Heart left ventricle (tissue), 16 donors: ENCODE data around the gene SRD5A3. TPM values are rescaled to one million over a fixed set of nuclear protein-coding genes. Genes with fewer than 3 reads are reported as not detected.

Experiments used
- ATAC-seq, 4 donors: fragments of 200-7000 bp; cut with Tn5 transposase; one replicate each; pipeline ENCODE4 v1.9.1; 2020 to 2022; ENCODE audit warnings: moderate library complexity in 4 of 4, mild to moderate bottlenecking in 3 of 4, moderate number of reproducible peaks in 1 of 4
- DNase-seq, 5 donors: peaks; one replicate each; pipeline ENCODE4 v3.0.0-alpha.2; 2020
- H3K27ac ChIP-seq, 12 donors: fragments of 200-600 bp; sonication (generic) in 4 of 12; one replicate each; pipeline versions ENCODE4 v1.5.0 to v1.8.0; 2016 to 2022; ENCODE audit warnings: mild to moderate bottlenecking in 2 of 12
- H3K27me3 ChIP-seq, 9 donors: fragments of 200-600 bp; sonication (generic) in 2 of 9; one replicate each; pipeline versions ENCODE4 v1.5.1 to v1.8.0; 2016 to 2022; ENCODE audit warnings: mild to moderate bottlenecking in 3 of 9
- H3K36me3 ChIP-seq, 9 donors: fragments of 200-600 bp; sonication (generic) in 2 of 9; one replicate each; pipeline versions ENCODE4 v1.5.0 to v1.8.0; 2018 to 2022; ENCODE audit warnings: mild to moderate bottlenecking in 2 of 9
- H3K4me1 ChIP-seq, 12 donors: fragments of 200-600 bp; sonication (generic) in 4 of 12; one replicate each; pipeline versions ENCODE4 v1.5.0 to v1.8.0; 2016 to 2022; ENCODE audit warnings: mild to moderate bottlenecking in 3 of 12
- H3K4me3 ChIP-seq, 12 donors: fragments of 200-600 bp; sonication (generic) in 4 of 12; one replicate each; pipeline versions ENCODE4 v1.5.0 to v1.8.0; 2017 to 2022; ENCODE audit warnings: mild to moderate bottlenecking in 9 of 12, moderate library complexity in 4 of 12
- H3K9me3 ChIP-seq, 12 donors: fragments of 200-600 bp; sonication (generic) in 4 of 12; one replicate each; pipeline versions ENCODE4 v1.5.0 to v1.8.0; 2016 to 2022; ENCODE audit warnings: mild to moderate bottlenecking in 1 of 12
- POLR2A ChIP-seq, 2 donors: fragments of 450-650 bp; IDR thresholded peaks; one replicate each; pipeline ENCODE4 v1.6.1; 2017; ENCODE audit warnings: antibody characterized with exemption in 2 of 2, mild to moderate bottlenecking in 2 of 2, moderate library complexity in 2 of 2
- WGBS, 4 donors: extraction: QIAGEN DNeasy Blood & Tissue Kit in 2 of 4; methylation state at CpG; one replicate each; pipeline versions ENCODE4 v1.1.5 to v1.1.7; 2013 to 2018; 5-methylcytosine and 5-hydroxymethylcytosine counted together
- intact Hi-C, 10 donors: fragments of 100-400 bp; cut with DNase I; formaldehyde crosslinking; loops; one replicate each; pipeline versions ENCODE4 v1.11.1 to v1.14.2; 2022
- polyA plus RNA-seq, 2 donors: library from polyadenylated mRNA; stranded (reverse); fragments of 200-250 nt; gene quantifications; one replicate each; pipeline ENCODE4 v1.2.3, GENCODE V29; 2013
- total RNA-seq, 9 donors: library from RNA; depleted of rRNA in 2 of 9; stranded (reverse); fragments of >200 nt in 2 of 9; fragmentation: NEBNext Ultra II Directional in 3 of 9; extraction: Animal tissue kit (Norgen Biotek cat#: 25700) in 3 of 9; gene quantifications; one replicate each; pipeline versions ENCODE4 v1.1.0 to v1.2.4, GENCODE V29; 2016 to 2023
- TF ChIP-seq, protein P1 (sequence below), 12 donors: fragments of 200-600 bp; sonication (generic) in 4 of 12; IDR thresholded peaks; one replicate each; pipeline versions ENCODE4 v1.5.0 to v1.8.0; 2018 to 2022; ENCODE audit warnings: antibody characterized with exemption in 12 of 12, mild to moderate bottlenecking in 5 of 12
- donor health status: ischemic (EF 13 %, LVEDD 7.1; RV severe dilation, severe dysfunction).
- donor health status: healthy with polysubstance abuse.
- donor health status: DM: no; HTN: yes; CAD: no.
- donor health status: DM: no; HTN: no; CAD: no.
- donor health status: ischemic (EF 25% LVEDD 6.9; RV normal size, moderate dysfunction).
- donor health status: ischemic (EF 25% LVEDD 5.7; RV mildly dilated, moderate dysfunction).
- donor health status: healthy.
- donor health status: DM: yes; HTN: yes; CAD: no.
- donor health status: ischemic (EF 35%, LVEDD 5.7; RV mildly dilated, moderate dysfunction).
- donor health status: nonischemic (EF 11% LVEDD 7.7; RV severe dilation, severe dysfunction).
- donor health status: DM: yes; HTN: yes; CAD: no.
- donor health status: PGD.
- donor health status: ischemic (EF 29% LVEDD 5.4; RV normal size, mild dysfunction).
- donor health status: nonischemic (EF 23%, LVEDD 6.1; RV moderate dilation, normal function).

Gene SRD5A3
- total and polyA plus RNA-seq, 11 donors = 4.5 to 16.8 (median 7.8) TPM

DNA sequence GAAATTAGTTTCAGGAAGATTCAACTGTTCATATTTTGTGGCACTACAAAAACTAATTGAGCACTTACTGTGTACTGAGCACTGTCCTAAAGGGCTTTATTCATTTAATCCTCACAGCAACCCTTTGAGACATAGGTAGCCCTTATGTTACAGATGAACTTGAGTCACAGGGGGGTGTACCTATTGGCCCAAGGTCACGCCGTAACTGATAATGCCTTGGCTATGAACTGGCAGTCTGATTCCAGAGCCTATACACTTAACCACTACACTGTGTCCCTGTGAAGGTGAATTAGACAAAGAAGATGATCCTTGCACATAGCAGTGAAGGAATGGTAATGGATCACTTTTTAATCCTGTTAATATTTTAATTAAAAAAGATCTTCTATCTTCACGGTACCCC, 61.7 kb downstream of the SRD5A3 start:
- no peak overlapping the region for H3K27ac ChIP-seq
- ATAC-seq = peak in 1 of 4 donors; percentile 52
- DNase-seq = no peak
- TF ChIP-seq POLR2A (IDR thresholded peaks at IDR 0.05) = no peak
- TF ChIP-seq, protein P1, sequence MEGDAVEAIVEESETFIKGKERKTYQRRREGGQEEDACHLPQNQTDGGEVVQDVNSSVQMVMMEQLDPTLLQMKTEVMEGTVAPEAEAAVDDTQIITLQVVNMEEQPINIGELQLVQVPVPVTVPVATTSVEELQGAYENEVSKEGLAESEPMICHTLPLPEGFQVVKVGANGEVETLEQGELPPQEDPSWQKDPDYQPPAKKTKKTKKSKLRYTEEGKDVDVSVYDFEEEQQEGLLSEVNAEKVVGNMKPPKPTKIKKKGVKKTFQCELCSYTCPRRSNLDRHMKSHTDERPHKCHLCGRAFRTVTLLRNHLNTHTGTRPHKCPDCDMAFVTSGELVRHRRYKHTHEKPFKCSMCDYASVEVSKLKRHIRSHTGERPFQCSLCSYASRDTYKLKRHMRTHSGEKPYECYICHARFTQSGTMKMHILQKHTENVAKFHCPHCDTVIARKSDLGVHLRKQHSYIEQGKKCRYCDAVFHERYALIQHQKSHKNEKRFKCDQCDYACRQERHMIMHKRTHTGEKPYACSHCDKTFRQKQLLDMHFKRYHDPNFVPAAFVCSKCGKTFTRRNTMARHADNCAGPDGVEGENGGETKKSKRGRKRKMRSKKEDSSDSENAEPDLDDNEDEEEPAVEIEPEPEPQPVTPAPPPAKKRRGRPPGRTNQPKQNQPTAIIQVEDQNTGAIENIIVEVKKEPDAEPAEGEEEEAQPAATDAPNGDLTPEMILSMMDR (IDR thresholded peaks at IDR 0.05) = no peak
- no peaks in the 10 kb centered on the region for H3K27me3 ChIP-seq
- H3K9me3 ChIP-seq = no peaks in the 10 kb centered on the region
- peaks cover 0 to 83% (median 52%) of the 10 kb centered on the region in 9 donors for H3K36me3 ChIP-seq
- H3K4me1 ChIP-seq = peaks cover 9 to 79% (median 22%) of the 10 kb centered on the region in 12 donors
- H3K4me3 ChIP-seq = no peak overlapping the region
- 51 to 64% (median 63%) methylated on average over 3 of the region's 3 CpGs for WGBS, 4 donors
- intact Hi-C loops = loop anchor here in 2 of 10 donors (5.0 to 10.0 kb wide), 2 partner anchors 35 to 137 kb away; partner anchors contain the start of gene CLOCK (in 1 of the 2)

DNA sequence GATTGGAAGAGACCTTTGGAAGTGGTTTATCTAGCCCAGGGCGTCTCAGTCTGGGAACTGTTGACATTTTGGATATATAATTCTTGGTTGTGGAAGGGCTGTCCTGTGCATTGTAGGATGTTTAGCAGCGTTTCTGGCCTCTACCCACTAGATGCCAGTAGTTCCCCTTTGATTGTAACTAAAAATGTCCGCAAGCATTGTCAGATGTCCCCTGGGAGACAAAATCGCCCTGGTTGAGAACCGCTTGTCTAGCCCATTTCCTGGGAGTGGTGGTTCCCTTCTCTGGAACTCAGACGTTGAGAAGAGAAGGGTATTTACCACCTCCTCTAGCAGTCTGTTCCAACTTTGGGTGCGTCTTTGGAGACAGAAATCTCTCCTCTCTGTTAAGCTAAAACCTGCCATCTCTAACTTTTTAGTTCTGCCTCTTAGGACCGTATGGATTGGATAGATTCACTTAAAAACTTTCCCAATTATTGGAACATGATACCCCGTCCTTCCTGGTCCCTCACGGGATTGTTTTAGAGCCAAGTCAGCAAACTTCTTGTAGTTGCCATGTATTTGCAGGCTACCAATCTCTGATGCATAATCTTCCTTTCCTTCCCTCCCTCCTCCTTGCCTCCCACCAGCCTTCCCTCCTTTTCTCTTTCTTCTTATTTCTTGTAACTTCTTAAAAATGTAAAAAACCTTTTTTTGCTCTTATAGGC, 63.6 kb downstream of the SRD5A3 start:
- no peak for TF ChIP-seq POLR2A (IDR thresholded peaks at IDR 0.05)
- TF ChIP-seq, protein P1 (IDR thresholded peaks at IDR 0.05) = peak in 11 of 12 donors; percentile 14 to 58 (median 39)
- Histone ChIP-seq H3K36me3 (peaks cover 0 to 83% (median 51%) of the 10 kb centered on the region in 9 donors), H3K9me3 (no peaks in the 10 kb centered on the region), H3K27me3 (no peaks in the 10 kb centered on the region), H3K27ac (peak overlapping the region in 9 of 12 donors; percentile 8 to 45 (median 21)), H3K4me3 (peak overlapping the region in 4 of 12 donors; percentile 4 to 22 (median 8)), H3K4me1 (peaks cover 9 to 65% (median 22%) of the 10 kb centered on the region in 12 donors)
- intact Hi-C loops = loop anchor here in 2 of 10 donors (5.0 to 10.0 kb wide), 2 partner anchors 33 to 135 kb away; partner anchors contain the start of gene CLOCK (in 1 of the 2)
- DNase-seq (peak in 4 of 5 donors; percentile 38 to 50 (median 44)), ATAC-seq (peak; percentile 55 to 76 (median 72))
- 21 to 47% (median 31%) methylated on average over 10 of the region's 10 CpGs for WGBS, 4 donors

DNA sequence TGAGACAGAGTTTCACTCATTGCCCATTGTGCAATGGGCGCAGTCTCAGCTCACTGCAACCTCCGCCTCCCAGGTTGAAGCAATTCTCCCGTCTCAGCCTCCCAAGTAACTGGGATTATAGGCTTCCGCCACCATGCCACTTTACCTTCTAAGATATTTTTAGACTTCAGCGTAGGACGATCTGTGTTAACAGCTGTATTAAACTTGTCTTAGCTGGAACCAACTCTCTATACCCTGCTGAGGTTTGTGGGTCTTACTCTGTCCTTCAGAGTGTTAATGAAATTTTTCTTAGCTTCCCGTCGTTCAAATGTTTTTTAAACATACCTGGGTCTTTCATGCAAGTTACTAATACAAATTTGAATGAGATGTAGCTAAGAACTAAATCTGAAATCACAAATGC, 64.4 kb downstream of the SRD5A3 start:
- Histone ChIP-seq H3K9me3 (no peaks in the 10 kb centered on the region), H3K4me3 (no peak overlapping the region), H3K36me3 (peaks cover 0 to 83% (median 49%) of the 10 kb centered on the region in 9 donors), H3K27ac (peak overlapping the region in 1 of 12 donors; percentile 42), H3K27me3 (no peaks in the 10 kb centered on the region), H3K4me1 (peaks cover 9 to 57% (median 21%) of the 10 kb centered on the region in 12 donors)
- intact Hi-C loops = no loop called here
- no peak for TF ChIP-seq POLR2A (IDR thresholded peaks at IDR 0.05)
- TF ChIP-seq, protein P1 (IDR thresholded peaks at IDR 0.05) = no peak
- ATAC-seq (peak in 2 of 4 donors; percentile 35 to 51), DNase-seq (no peak)
- 74 to 85% (median 79%) methylated on average over 8 of the region's 8 CpGs for WGBS, 4 donors

DNA sequence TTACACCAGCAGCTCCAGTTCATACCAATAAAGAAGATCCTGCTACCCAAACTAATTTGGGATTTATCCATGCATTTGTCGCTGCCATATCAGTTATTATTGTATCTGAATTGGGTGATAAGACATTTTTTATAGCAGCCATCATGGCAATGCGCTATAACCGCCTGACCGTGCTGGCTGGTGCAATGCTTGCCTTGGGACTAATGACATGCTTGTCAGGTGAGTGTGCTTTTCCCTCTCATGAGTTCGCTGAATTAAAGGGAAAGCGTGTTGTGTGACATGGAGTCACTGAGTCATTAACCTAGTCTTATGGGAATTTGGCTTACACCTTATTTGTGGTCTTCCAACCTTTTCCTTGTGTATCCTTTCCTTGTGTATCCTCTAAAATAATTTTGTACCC, 65.6 kb downstream of the SRD5A3 start:
- no peak for TF ChIP-seq POLR2A (IDR thresholded peaks at IDR 0.05)
- TF ChIP-seq, protein P1 (IDR thresholded peaks at IDR 0.05) = no peak
- no peak overlapping the region for H3K4me3 ChIP-seq
- no peak overlapping the region for H3K27ac ChIP-seq
- intact Hi-C loops = no loop called here
- H3K4me1 ChIP-seq = peaks cover 9 to 45% (median 20%) of the 10 kb centered on the region in 12 donors
- ATAC-seq = no peak
- no peak for DNase-seq
- WGBS, 4 donors = 92 to 95% (median 94%) methylated on average over 6 of the region's 6 CpGs
- peaks cover 0 to 83% (median 49%) of the 10 kb centered on the region in 9 donors for H3K36me3 ChIP-seq
- no peaks in the 10 kb centered on the region for H3K27me3 ChIP-seq
- H3K9me3 ChIP-seq = no peaks in the 10 kb centered on the region
